Measurements from ENCODE around the gene CTH.

DNA sequence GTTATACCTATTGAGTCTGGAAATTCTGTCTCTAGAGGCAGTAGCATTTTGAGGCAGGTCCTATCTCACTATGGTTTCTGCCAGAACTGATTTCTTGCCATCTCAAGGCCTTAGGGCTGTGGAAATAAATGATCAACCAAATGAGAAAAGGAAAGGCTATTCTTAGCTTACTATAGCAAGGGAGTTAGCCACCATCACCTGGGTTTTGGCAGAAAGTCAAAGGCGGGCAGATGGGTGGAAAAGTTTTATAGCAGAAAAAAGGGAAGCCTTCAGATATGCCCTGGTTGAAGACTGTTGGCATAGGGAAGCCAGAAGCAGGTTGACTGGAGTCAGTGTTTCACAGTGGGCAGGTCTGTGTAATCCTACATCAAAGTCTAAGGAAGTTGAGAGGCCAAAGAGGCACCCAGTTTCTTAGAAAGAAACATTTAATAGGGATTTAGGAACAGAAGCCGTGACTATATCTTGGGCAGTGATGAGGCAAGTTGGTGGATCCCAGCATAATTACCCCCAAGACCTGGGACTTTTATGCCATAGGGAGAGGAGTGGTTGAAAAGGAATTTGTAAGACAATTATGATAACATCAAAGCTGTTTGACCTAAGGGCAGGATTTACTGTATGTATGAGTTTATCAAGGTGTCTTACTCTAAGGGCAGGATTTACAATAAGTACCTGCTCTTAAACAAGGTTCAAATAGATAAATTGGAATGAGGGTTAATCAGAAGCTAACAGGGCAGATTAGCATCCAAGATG, 29.7 kb downstream of the CTH start:
- TF ChIP-seq, protein P1, sequence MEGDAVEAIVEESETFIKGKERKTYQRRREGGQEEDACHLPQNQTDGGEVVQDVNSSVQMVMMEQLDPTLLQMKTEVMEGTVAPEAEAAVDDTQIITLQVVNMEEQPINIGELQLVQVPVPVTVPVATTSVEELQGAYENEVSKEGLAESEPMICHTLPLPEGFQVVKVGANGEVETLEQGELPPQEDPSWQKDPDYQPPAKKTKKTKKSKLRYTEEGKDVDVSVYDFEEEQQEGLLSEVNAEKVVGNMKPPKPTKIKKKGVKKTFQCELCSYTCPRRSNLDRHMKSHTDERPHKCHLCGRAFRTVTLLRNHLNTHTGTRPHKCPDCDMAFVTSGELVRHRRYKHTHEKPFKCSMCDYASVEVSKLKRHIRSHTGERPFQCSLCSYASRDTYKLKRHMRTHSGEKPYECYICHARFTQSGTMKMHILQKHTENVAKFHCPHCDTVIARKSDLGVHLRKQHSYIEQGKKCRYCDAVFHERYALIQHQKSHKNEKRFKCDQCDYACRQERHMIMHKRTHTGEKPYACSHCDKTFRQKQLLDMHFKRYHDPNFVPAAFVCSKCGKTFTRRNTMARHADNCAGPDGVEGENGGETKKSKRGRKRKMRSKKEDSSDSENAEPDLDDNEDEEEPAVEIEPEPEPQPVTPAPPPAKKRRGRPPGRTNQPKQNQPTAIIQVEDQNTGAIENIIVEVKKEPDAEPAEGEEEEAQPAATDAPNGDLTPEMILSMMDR (IDR thresholded peaks at IDR 0.05; ENCODE audit: low read depth, low read length, poor library complexity, severe bottlenecking), result no peak
- TF ChIP-seq EZH2phosphoT487 (IDR thresholded peaks at IDR 0.05; ENCODE audit: borderline replicate concordance, low read length), result no peak

Measured in DOHH2 (cell line).